Caco-2 (cell line): ENCODE results near the gene CDC42BPA. TPM values are rescaled to one million over a fixed set of nuclear protein-coding genes. Genes with fewer than 3 reads are reported as not detected.

Experiments
- BruUV-seq: library from RNA; stranded (reverse); fragments of 400-500 nt; replicated peaks from 2 replicates; lab custom pipeline; 2021; lab: Mats Ljungman, UMichigan
- CTCF ChIA-PET: fragments of 300-600 bp; sonication (Branson Sonifier 250); formaldehyde crosslinking; loops from one replicate; lab custom pipeline; 2022; ENCODE audit warnings: antibody characterized with exemption; lab: Charles Lee
- POLR2A ChIA-PET: fragments of 300-600 bp; sonication (Branson Sonifier 250); formaldehyde crosslinking; loops from one replicate; lab custom pipeline; 2022; ENCODE audit warnings: antibody characterized with exemption; lab: Charles Lee
- DNase-seq, 2 experiments: peaks; one replicate each; pipeline versions ENCODE4 v3.0.0 to v3.0.0-alpha.2; 2020 to 2022
- H3K27me3 ChIP-seq: replicated peaks from 2 replicates; pipeline ENCODE4 v1.6.0; 2011; ENCODE audit warnings: low read length; ENCODE audit not compliant: control insufficient read depth, insufficient read depth
- H3K36me3 ChIP-seq: 2 replicates; pipeline ENCODE4 v1.5.1; 2011; ENCODE audit warnings: low read length; ENCODE audit not compliant: control insufficient read depth, insufficient read depth
- H3K4me1 ChIP-seq: fragments of 250-450 bp; sonication (Bioruptor Pico); 2 replicates; pipeline ENCODE4 v1.5.1; 2020; ENCODE audit warnings: mild to moderate bottlenecking
- H3K4me3 ChIP-seq: 2 replicates; pipeline ENCODE4 v1.5.1; 2011; ENCODE audit warnings: low read depth, mild to moderate bottlenecking, control low read depth, low read length
- H3K9me3 ChIP-seq: fragments of 250-450 bp; sonication (Bioruptor Pico); 2 replicates; pipeline ENCODE4 v1.5.1; 2020; ENCODE audit warnings: mild to moderate bottlenecking, moderate library complexity
- H3K27ac Mint-ChIP-seq: one replicate; pipeline ENCODE4 v1.8.0; 2022; ENCODE audit warnings: mixed read lengths; ENCODE audit not compliant: unreplicated experiment
- H3K27me3 Mint-ChIP-seq: one replicate; pipeline ENCODE4 v1.8.0; 2022; ENCODE audit warnings: mixed read lengths; ENCODE audit not compliant: insufficient read depth, unreplicated experiment
- H3K36me3 Mint-ChIP-seq: one replicate; pipeline ENCODE4 v1.8.0; 2022; ENCODE audit warnings: mild to moderate bottlenecking, mixed read lengths; ENCODE audit not compliant: insufficient read depth, unreplicated experiment
- H3K4me1 Mint-ChIP-seq: one replicate; pipeline ENCODE4 v1.8.0; 2022; ENCODE audit warnings: low read depth, mixed read lengths; ENCODE audit not compliant: unreplicated experiment
- H3K4me3 Mint-ChIP-seq: one replicate; pipeline ENCODE4 v1.8.0; 2022; ENCODE audit warnings: mild to moderate bottlenecking, moderate library complexity, mixed read lengths; ENCODE audit not compliant: unreplicated experiment
- H3K9me3 Mint-ChIP-seq: one replicate; pipeline ENCODE4 v1.8.0; 2022; ENCODE audit warnings: mixed read lengths; ENCODE audit not compliant: unreplicated experiment
- CTCF ChIP-seq, 2 experiments: fragments of 200-600 bp in 1 of 2; IDR thresholded peaks; 1 replicate in 1 of 2; 2 replicates in 1 of 2; pipeline versions ENCODE4 v1.5.1 to v1.8.0; 2011 to 2022; ENCODE audit warnings: antibody characterized with exemption in 1 of 2, control low read depth in 1 of 2, inconsistent platforms in 1 of 2, low read depth in 1 of 2, low read length in 1 of 2, mild to moderate bottlenecking in 1 of 2, moderate library complexity in 1 of 2; ENCODE audit not compliant: insufficient read depth in 1 of 2, severe bottlenecking in 1 of 2, unreplicated experiment in 1 of 2
- intact Hi-C: fragments of 100-400 bp; cut with micrococcal nuclease; formaldehyde crosslinking; loops from one replicate; pipeline ENCODE4 v1.10.0; 2022; ENCODE audit not compliant: unreplicated experiment
- total RNA-seq: library from RNA; stranded (reverse); gene quantifications from 2 replicates; pipeline ENCODE4 v1.2.3, GENCODE V29; 2022

The CDC42BPA gene
- total RNA-seq, 1 experiment from 2014 or later, result 38.3 TPM

- Mint-ChIP-seq H3K4me3 (peak overlapping the region; percentile 77), H3K4me1 (peaks cover 47% of the 10 kb centered on the region), H3K27ac (peak overlapping the region; percentile 94), H3K27me3 (no peaks in the 10 kb centered on the region), H3K36me3 (peaks cover 38% of the 10 kb centered on the region), H3K9me3 (no peaks in the 10 kb centered on the region)
- BruUV-seq, result no TSS peak
- intact Hi-C loops, result loop anchor here (1.0 to 5.0 kb wide), 2 partner anchors 32 to 72 kb away; partner anchors contain the start of gene PSEN2
- no peaks in the 10 kb centered on the region for H3K36me3 ChIP-seq
- TF ChIP-seq CTCF (IDR thresholded peaks at IDR 0.05; ENCODE audit: insufficient read depth in 1 of 2, low read depth in 1 of 2, low read length in 1 of 2, severe bottlenecking in 1 of 2, unreplicated experiment in 1 of 2), result no peak
- H3K4me3 ChIP-seq, result no peak overlapping the region
- POLR2A ChIA-PET, result no interaction called here
- peaks cover 32% of the 10 kb centered on the region for H3K4me1 ChIP-seq
- no peaks in the 10 kb centered on the region for H3K9me3 ChIP-seq
- CTCF ChIA-PET, result no interaction called here
- no peaks in the 10 kb centered on the region for H3K27me3 ChIP-seq
- DNase-seq, result no peak
These were observed 374.4 kb downstream of the CDC42BPA start for GRCh38 chr1:226943927-226944326.

GRCh38 chr1:226943156-226943555, 375.1 kb downstream of the CDC42BPA start:
- intact Hi-C loops, result loop anchor here (5.0 kb wide), 1 partner anchor 71 kb away; the partner anchor contains the start of gene PSEN2
- no peak for DNase-seq
- no peaks in the 10 kb centered on the region for H3K27me3 ChIP-seq
- no TSS peak for BruUV-seq
- H3K27ac Mint-ChIP-seq, result peak overlapping the region; percentile 94
- no peaks in the 10 kb centered on the region for H3K9me3 Mint-ChIP-seq
- peaks cover 48% of the 10 kb centered on the region for H3K4me1 Mint-ChIP-seq
- H3K4me1 ChIP-seq, result peaks cover 38% of the 10 kb centered on the region
- H3K27me3 Mint-ChIP-seq, result no peaks in the 10 kb centered on the region
- ChIA-PET POLR2A (no interaction called here), CTCF (no interaction called here)
- H3K9me3 ChIP-seq, result no peaks in the 10 kb centered on the region
- TF ChIP-seq CTCF (IDR thresholded peaks at IDR 0.05; ENCODE audit: insufficient read depth in 1 of 2, low read depth in 1 of 2, low read length in 1 of 2, severe bottlenecking in 1 of 2, unreplicated experiment in 1 of 2), result no peak
- H3K4me3 Mint-ChIP-seq, result peak overlapping the region; percentile 77
- no peak overlapping the region for H3K4me3 ChIP-seq
- no peaks in the 10 kb centered on the region for H3K36me3 ChIP-seq
- peaks cover 44% of the 10 kb centered on the region for H3K36me3 Mint-ChIP-seq

GRCh38 chr1:226942392-226942791, 375.9 kb downstream of the CDC42BPA start:
- H3K4me1 ChIP-seq, result peaks cover 46% of the 10 kb centered on the region
- BruUV-seq, result no TSS peak
- no peaks in the 10 kb centered on the region for H3K27me3 Mint-ChIP-seq
- peaks cover 56% of the 10 kb centered on the region for H3K4me1 Mint-ChIP-seq
- TF ChIP-seq CTCF (IDR thresholded peaks at IDR 0.05; ENCODE audit: insufficient read depth in 1 of 2, low read depth in 1 of 2, low read length in 1 of 2, severe bottlenecking in 1 of 2, unreplicated experiment in 1 of 2), result no peak
- intact Hi-C loops, result loop anchor here (5.0 kb wide), 1 partner anchor 70 kb away; the partner anchor contains the start of gene PSEN2
- no peak overlapping the region for H3K4me3 ChIP-seq
- no peak for DNase-seq
- H3K27me3 ChIP-seq, result no peaks in the 10 kb centered on the region
- H3K9me3 Mint-ChIP-seq, result no peaks in the 10 kb centered on the region
- H3K27ac Mint-ChIP-seq, result no peak overlapping the region
- no peaks in the 10 kb centered on the region for H3K9me3 ChIP-seq
- H3K4me3 Mint-ChIP-seq, result peak overlapping the region; percentile 42
- peaks cover 44% of the 10 kb centered on the region for H3K36me3 Mint-ChIP-seq
- POLR2A ChIA-PET, result no interaction called here
- H3K36me3 ChIP-seq, result no peaks in the 10 kb centered on the region
- CTCF ChIA-PET, result no interaction called here
